NCI-H748 treated with DMSO at 0.1 percent for 48 hours (cell line): ENCODE data around the gene IRAK1.

Experiments
- DNase-seq: peaks from one replicate; lab custom pipeline; 2025; lab: John Stamatoyannopoulos, UW

The IRAK1 gene

GRCh38 chrX:153971124-153971449 lies 48.6 kb downstream of the IRAK1 start:
- DNase-seq, result peak; percentile 23

- no peak for DNase-seq
These were observed 49.2 kb downstream of the IRAK1 start for GRCh38 chrX:153970357-153971123.

GRCh38 chrX:153969904-153970356 lies 49.8 kb downstream of the IRAK1 start:
- DNase-seq, result peak; percentile 22

- no peak for DNase-seq
These were observed 50.4 kb downstream of the IRAK1 start for GRCh38 chrX:153969125-153969903.

- DNase-seq, result no peak
These were observed 51.0 kb downstream of the IRAK1 start for GRCh38 chrX:153968754-153969124.

- DNase-seq, result no peak
These were observed 51.4 kb downstream of the IRAK1 start for GRCh38 chrX:153968255-153968654.

- DNase-seq, result no peak
These were observed 52.0 kb downstream of the IRAK1 start for GRCh38 chrX:153967536-153968224.

- DNase-seq, result no peak
These were observed 52.7 kb downstream of the IRAK1 start for GRCh38 chrX:153966841-153967535.

- no peak for DNase-seq
These were observed 53.4 kb downstream of the IRAK1 start for GRCh38 chrX:153966283-153966688.

GRCh38 chrX:153965406-153965805 lies 54.3 kb downstream of the IRAK1 start:
- no peak for DNase-seq

GRCh38 chrX:153964105-153964504 lies 55.6 kb downstream of the IRAK1 start:
- no peak for DNase-seq

- no peak for DNase-seq
These were observed 56.2 kb downstream of the IRAK1 start for GRCh38 chrX:153963546-153963945.

GRCh38 chrX:153961292-153961691 lies 58.4 kb downstream of the IRAK1 start:
- no peak for DNase-seq

GRCh38 chrX:153960786-153961185 lies 58.9 kb downstream of the IRAK1 start:
- no peak for DNase-seq
